ENCODE measurements around the gene SPATA25. TPM values are rescaled to one million over a fixed set of nuclear protein-coding genes. Genes with fewer than 3 reads are reported as not detected.

SPATA25 gene
- total and polyA plus RNA-seq, 7 experiments from 2014 or later, result 1.0 to 3.9 (median 1.2) TPM; not detected in 2

- peaks cover 0 to 53% (median 9%) of the 10 kb centered on the region in 3 experiments for H3K36me3 ChIP-seq (ENCODE audit: control insufficient read depth in 2 of 3, insufficient read depth in 3 of 3, low read length in 3 of 3)
- H3K27me3 Mint-ChIP-seq, result no peaks in the 10 kb centered on the region
- no peaks in the 10 kb centered on the region for H3K9me3 ChIP-seq (ENCODE audit: control insufficient read depth in 2 of 3, low read length in 3 of 3)
- H3K27me3 ChIP-seq (ENCODE audit: control insufficient read depth in 2 of 2, insufficient read depth in 2 of 2, low read length in 2 of 2), result no peaks in the 10 kb centered on the region
- no peak overlapping the region for H3K27ac Mint-ChIP-seq
- ATAC-seq (no peak), DNase-seq (no peak)
- H3K4me3 ChIP-seq (ENCODE audit: low read length), result no peak overlapping the region
- peaks cover 15 to 58% (median 47%) of the 10 kb centered on the region in 7 donors for H3K4me1 Mint-ChIP-seq
- ChIA-PET CTCF (interaction anchor here (0.5 kb wide), 1 partner anchor 495 kb away, joined by 3 read pairs; no protein-coding TSS in a partner anchor), POLR2A (no interaction called here)
- peak overlapping the region in 5 of 10 donors; percentile 25 to 51 (median 29) for H3K4me3 Mint-ChIP-seq
- peaks cover 16 to 26% of the 10 kb centered on the region in 2 donors for H3K4me1 ChIP-seq (ENCODE audit: control insufficient read depth in 2 of 2, insufficient read depth in 2 of 2, low read length in 2 of 2)
- no peak overlapping the region for H3K27ac ChIP-seq (ENCODE audit: low read depth, low read length)
- peaks cover 0 to 3% (median 0%) of the 10 kb centered on the region in 11 donors for H3K9me3 Mint-ChIP-seq
- peaks cover 5 to 36% (median 15%) of the 10 kb centered on the region in 5 donors for H3K36me3 Mint-ChIP-seq
- intact Hi-C loops (cut with micrococcal nuclease), result loop anchor here in 1 of 2 donors (10.0 kb wide), 1 partner anchor 439 kb away; the partner anchor contains the start of gene PIGT
These were observed 33.9 kb downstream of the SPATA25 start for GRCh38 chr20:45853484-45853883.

- peaks cover 13 to 47% (median 36%) of the 10 kb centered on the region in 7 donors for H3K4me1 Mint-ChIP-seq
- ChIA-PET CTCF (interaction anchor here (1.0 kb wide), 1 partner anchor 38 kb away, joined by 3 read pairs; no protein-coding TSS in a partner anchor), POLR2A (interaction anchor here (0.6 kb wide), 1 partner anchor 548 kb away, joined by 3 read pairs; no protein-coding TSS in a partner anchor)
These were observed 35.1 kb downstream of the SPATA25 start for GRCh38 chr20:45852326-45852725.

GRCh38 chr20:45851501-45851900 is 35.9 kb downstream of the SPATA25 start:
- no peak overlapping the region for H3K4me3 Mint-ChIP-seq
- H3K4me3 ChIP-seq (ENCODE audit: low read length), result no peak overlapping the region
- H3K4me1 Mint-ChIP-seq, result peaks cover 13 to 41% (median 29%) of the 10 kb centered on the region in 7 donors
- no peak for ATAC-seq
- no peaks in the 10 kb centered on the region for H3K27me3 ChIP-seq (ENCODE audit: control insufficient read depth in 2 of 2, insufficient read depth in 2 of 2, low read length in 2 of 2)
- no peak overlapping the region for H3K27ac ChIP-seq (ENCODE audit: low read depth, low read length)
- no peak overlapping the region for H3K27ac Mint-ChIP-seq
- peaks cover 5 to 40% (median 15%) of the 10 kb centered on the region in 5 donors for H3K36me3 Mint-ChIP-seq
- H3K9me3 Mint-ChIP-seq, result peaks cover 0 to under 1% (median 0%) of the 10 kb centered on the region in 11 donors
- no peaks in the 10 kb centered on the region for H3K9me3 ChIP-seq (ENCODE audit: control insufficient read depth in 2 of 3, low read length in 3 of 3)
- POLR2A ChIA-PET, result interaction anchor here (0.6 to 0.7 kb wide), 2 partner anchors 84 to 1930 kb away, joined by 3 read pairs; no protein-coding TSS in a partner anchor
- peaks cover 10 to 19% of the 10 kb centered on the region in 2 donors for H3K4me1 ChIP-seq (ENCODE audit: control insufficient read depth in 2 of 2, insufficient read depth in 2 of 2, low read length in 2 of 2)
- CTCF ChIA-PET, result no interaction called here
- no peaks in the 10 kb centered on the region for H3K27me3 Mint-ChIP-seq
- intact Hi-C loops (cut with micrococcal nuclease), result loop anchor here in 1 of 2 donors (10.0 kb wide), 1 partner anchor 437 kb away; the partner anchor contains the start of gene PIGT
- H3K36me3 ChIP-seq (ENCODE audit: control insufficient read depth in 2 of 3, insufficient read depth in 3 of 3, low read length in 3 of 3), result peaks cover under 1 to 63% (median 9%) of the 10 kb centered on the region in 3 experiments
- no peak for DNase-seq

More at GRCh38 chr20:45852326-45852725, 35.1 kb downstream of the SPATA25 start:
- ATAC-seq (no peak), DNase-seq (no peak)
- Mint-ChIP-seq H3K36me3 (peaks cover 5 to 38% (median 15%) of the 10 kb centered on the region in 5 donors), H3K27me3 (no peaks in the 10 kb centered on the region), H3K9me3 (peaks cover 0 to 3% (median 0%) of the 10 kb centered on the region in 11 donors), H3K27ac (no peak overlapping the region), H3K4me3 (peak overlapping the region in 1 of 10 donors; percentile 7)
- Histone ChIP-seq H3K4me3 (ENCODE audit: low read length) (no peak overlapping the region), H3K9me3 (ENCODE audit: control insufficient read depth in 2 of 3, low read length in 3 of 3) (no peaks in the 10 kb centered on the region), H3K27ac (ENCODE audit: low read depth, low read length) (no peak overlapping the region), H3K4me1 (ENCODE audit: control insufficient read depth in 2 of 2, insufficient read depth in 2 of 2, low read length in 2 of 2) (peaks cover 10 to 20% of the 10 kb centered on the region in 2 donors), H3K36me3 (ENCODE audit: control insufficient read depth in 2 of 3, insufficient read depth in 3 of 3, low read length in 3 of 3) (peaks cover 0 to 61% (median 9%) of the 10 kb centered on the region in 3 experiments), H3K27me3 (ENCODE audit: control insufficient read depth in 2 of 2, insufficient read depth in 2 of 2, low read length in 2 of 2) (no peaks in the 10 kb centered on the region)
- intact Hi-C loops (cut with micrococcal nuclease), result loop anchor here in 1 of 2 donors (10.0 kb wide), 1 partner anchor 438 kb away; the partner anchor contains the start of gene PIGT

DNA sequence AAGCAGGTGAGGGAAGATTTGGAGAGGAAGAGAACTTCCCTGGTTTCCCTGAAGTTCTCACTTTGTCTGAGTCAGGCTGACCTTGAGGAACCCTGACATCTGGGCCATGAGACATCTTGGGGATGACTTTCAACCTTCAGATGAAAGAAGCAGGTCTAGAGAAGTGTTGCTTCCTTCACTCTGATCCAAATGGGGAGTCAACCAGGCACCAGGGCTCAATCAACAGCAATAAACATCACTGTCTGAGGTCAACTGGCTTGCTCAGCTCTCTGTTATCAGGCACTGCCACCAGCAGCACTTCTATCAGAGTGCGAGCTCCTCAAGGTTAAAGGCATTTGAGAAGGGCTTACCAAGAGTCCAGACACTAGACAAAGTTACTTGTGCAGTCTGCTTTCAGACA is 36.5 kb downstream of the SPATA25 start:
- H3K27me3 Mint-ChIP-seq, result no peaks in the 10 kb centered on the region
- DNase-seq, result no peak
- POLR2A ChIA-PET, result interaction anchor here (0.6 kb wide), 1 partner anchor 85 kb away, joined by 3 read pairs; no protein-coding TSS in a partner anchor
- H3K27me3 ChIP-seq (ENCODE audit: control insufficient read depth in 2 of 2, insufficient read depth in 2 of 2, low read length in 2 of 2), result no peaks in the 10 kb centered on the region
- H3K36me3 ChIP-seq (ENCODE audit: control insufficient read depth in 2 of 3, insufficient read depth in 3 of 3, low read length in 3 of 3), result peaks cover 7 to 68% (median 9%) of the 10 kb centered on the region in 3 experiments
- peak overlapping the region in 1 of 9 donors; percentile 12 for H3K27ac Mint-ChIP-seq
- H3K4me1 ChIP-seq (ENCODE audit: control insufficient read depth in 2 of 2, insufficient read depth in 2 of 2, low read length in 2 of 2), result peaks cover 4 to 13% of the 10 kb centered on the region in 2 donors
- no peak overlapping the region for H3K4me3 ChIP-seq (ENCODE audit: low read length)
- no peaks in the 10 kb centered on the region for H3K9me3 Mint-ChIP-seq
- CTCF ChIA-PET, result no interaction called here
- H3K4me3 Mint-ChIP-seq, result no peak overlapping the region
- intact Hi-C loops (cut with micrococcal nuclease), result loop anchor here in 1 of 2 donors (10.0 kb wide), 1 partner anchor 436 kb away; the partner anchor contains the start of gene PIGT
- peaks cover 13 to 37% (median 25%) of the 10 kb centered on the region in 7 donors for H3K4me1 Mint-ChIP-seq
- H3K27ac ChIP-seq (ENCODE audit: low read depth, low read length), result no peak overlapping the region
- peaks cover 5 to 43% (median 15%) of the 10 kb centered on the region in 5 donors for H3K36me3 Mint-ChIP-seq
- H3K9me3 ChIP-seq (ENCODE audit: control insufficient read depth in 2 of 3, low read length in 3 of 3), result no peaks in the 10 kb centered on the region
- ATAC-seq, result no peak

GRCh38 chr20:45850238-45850637 is 37.2 kb downstream of the SPATA25 start:
- H3K9me3 ChIP-seq (ENCODE audit: control insufficient read depth in 2 of 3, low read length in 3 of 3), result no peaks in the 10 kb centered on the region
- H3K4me3 ChIP-seq (ENCODE audit: low read length), result no peak overlapping the region
- intact Hi-C loops (cut with micrococcal nuclease), result loop anchor here in 1 of 2 donors (10.0 kb wide), 1 partner anchor 435 kb away; the partner anchor contains the start of gene PIGT
- H3K36me3 ChIP-seq (ENCODE audit: control insufficient read depth in 2 of 3, insufficient read depth in 3 of 3, low read length in 3 of 3), result peaks cover 9 to 74% (median 14%) of the 10 kb centered on the region in 3 experiments
- ChIA-PET POLR2A (no interaction called here), CTCF (no interaction called here)
- peaks cover 13 to 30% (median 21%) of the 10 kb centered on the region in 7 donors for H3K4me1 Mint-ChIP-seq
- H3K27me3 Mint-ChIP-seq, result no peaks in the 10 kb centered on the region
- peaks cover 0 to 9% of the 10 kb centered on the region in 2 donors for H3K4me1 ChIP-seq (ENCODE audit: control insufficient read depth in 2 of 2, insufficient read depth in 2 of 2, low read length in 2 of 2)
- H3K27ac Mint-ChIP-seq, result no peak overlapping the region
- ATAC-seq, result no peak
- no peaks in the 10 kb centered on the region for H3K9me3 Mint-ChIP-seq
- DNase-seq, result no peak
- H3K27me3 ChIP-seq (ENCODE audit: control insufficient read depth in 2 of 2, insufficient read depth in 2 of 2, low read length in 2 of 2), result no peaks in the 10 kb centered on the region
- no peak overlapping the region for H3K4me3 Mint-ChIP-seq
- peaks cover 5 to 43% (median 15%) of the 10 kb centered on the region in 5 donors for H3K36me3 Mint-ChIP-seq
- no peak overlapping the region for H3K27ac ChIP-seq (ENCODE audit: low read depth, low read length)

DNA sequence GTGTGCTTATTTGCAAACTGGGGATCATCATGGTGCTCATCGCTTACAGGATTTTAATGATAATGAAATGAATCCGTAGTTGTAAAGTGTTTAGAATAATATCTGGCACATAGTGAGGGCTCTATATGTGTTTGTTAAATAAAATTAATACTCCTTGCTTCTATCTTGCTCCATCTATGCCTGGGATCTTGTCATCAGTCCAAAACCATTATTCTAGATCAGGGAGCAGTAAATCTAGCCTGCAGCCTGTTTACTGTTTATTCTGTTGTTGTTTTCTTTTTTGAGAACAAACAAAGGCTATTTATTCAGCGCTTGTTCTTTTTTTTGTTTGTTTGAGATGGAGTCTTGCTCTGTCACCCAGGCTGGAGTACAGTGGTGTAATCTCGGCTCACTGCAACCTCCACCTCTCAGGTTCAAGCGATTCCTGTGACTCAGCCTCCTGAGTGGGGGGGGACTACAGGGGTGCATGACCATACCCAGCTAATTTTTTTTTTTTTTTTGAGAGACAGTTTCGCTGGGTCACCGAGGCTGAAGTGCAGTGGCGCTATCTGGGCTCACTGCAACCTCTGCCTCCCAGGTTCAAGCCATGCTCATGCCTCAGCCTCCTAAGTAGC is 38.3 kb downstream of the SPATA25 start:
- ATAC-seq (no peak), DNase-seq (no peak)
- intact Hi-C loops (cut with micrococcal nuclease), result no loop called here
- H3K27ac ChIP-seq (ENCODE audit: low read depth, low read length), result no peak overlapping the region
- no peak overlapping the region for H3K4me3 ChIP-seq (ENCODE audit: low read length)
- ChIA-PET POLR2A (no interaction called here), CTCF (no interaction called here)
- H3K36me3 Mint-ChIP-seq, result peaks cover 10 to 47% (median 15%) of the 10 kb centered on the region in 5 donors
- no peaks in the 10 kb centered on the region for H3K9me3 ChIP-seq (ENCODE audit: control insufficient read depth in 2 of 3, low read length in 3 of 3)
- no peaks in the 10 kb centered on the region for H3K9me3 Mint-ChIP-seq
- peaks cover 9 to 80% (median 20%) of the 10 kb centered on the region in 3 experiments for H3K36me3 ChIP-seq (ENCODE audit: control insufficient read depth in 2 of 3, insufficient read depth in 3 of 3, low read length in 3 of 3)
- peaks cover 5 to 20% (median 14%) of the 10 kb centered on the region in 7 donors for H3K4me1 Mint-ChIP-seq
- no peaks in the 10 kb centered on the region for H3K27me3 ChIP-seq (ENCODE audit: control insufficient read depth in 2 of 2, insufficient read depth in 2 of 2, low read length in 2 of 2)
- peak overlapping the region in 1 of 9 donors; percentile 56 for H3K27ac Mint-ChIP-seq
- H3K4me1 ChIP-seq (ENCODE audit: control insufficient read depth in 2 of 2, insufficient read depth in 2 of 2, low read length in 2 of 2), result no peaks in the 10 kb centered on the region
- H3K4me3 Mint-ChIP-seq, result no peak overlapping the region
- no peaks in the 10 kb centered on the region for H3K27me3 Mint-ChIP-seq
